NK-92 (cell line): Measurements from ENCODE around the gene SLC35G6.
"Not testable (repeated sequence)": the region's sequence is repeated elsewhere in the genome, so short reads cannot be mapped to it uniquely, and the experiment has no call there.

Experiments
- DNase-seq: peaks from one replicate; lab custom pipeline; 2025; ENCODE audit not compliant: unreplicated experiment; lab: John Stamatoyannopoulos, UW

The SLC35G6 gene

DNA sequence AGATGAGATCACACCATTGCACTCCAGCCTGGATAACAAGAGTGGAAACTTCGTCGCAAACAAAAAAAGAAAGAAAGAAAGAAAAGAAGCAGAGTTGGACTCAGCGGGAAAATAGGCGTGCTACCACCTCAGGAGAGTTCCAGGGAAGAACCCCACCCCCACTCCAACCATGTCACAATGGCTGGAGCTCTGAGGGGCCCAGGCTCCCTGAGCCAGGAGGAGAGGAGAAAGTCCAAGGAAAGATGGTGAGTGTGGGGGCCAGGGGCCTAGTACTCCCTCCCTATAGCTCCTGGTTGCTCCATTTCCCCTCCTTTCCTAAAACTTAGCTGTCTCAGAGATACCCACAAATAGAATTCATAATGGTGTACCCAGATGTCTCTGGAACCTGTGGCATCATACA is at the start of gene SLC35G6:
SLC35G6 (plus strand) TSS at position 172 of the 400 bp plus-strand sequence; CDS start at position 243, 71 bp downstream.
- DNase-seq, result not testable (repeated sequence)

DNA sequence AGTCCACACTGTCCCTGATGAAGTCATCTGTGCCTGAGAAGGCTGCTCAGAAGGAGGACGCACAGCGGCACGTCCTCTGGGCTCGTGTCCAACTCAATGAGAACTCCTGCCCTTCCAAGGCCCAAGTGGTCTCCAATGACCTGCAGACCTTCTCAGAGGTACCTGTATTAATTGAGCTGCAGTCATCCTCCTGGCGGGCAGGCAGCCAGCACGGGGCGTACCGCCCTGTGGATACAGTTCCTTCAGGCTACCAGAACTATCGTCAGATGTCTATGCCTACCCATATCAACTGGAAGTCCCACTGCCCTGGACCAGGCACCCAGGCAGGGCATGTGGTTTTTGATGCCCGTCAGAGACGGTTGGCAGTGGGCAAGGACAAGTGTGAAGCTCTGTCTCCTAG is 49.0 kb upstream of the SLC35G6 start:
- DNase-seq, result no peak

DNA sequence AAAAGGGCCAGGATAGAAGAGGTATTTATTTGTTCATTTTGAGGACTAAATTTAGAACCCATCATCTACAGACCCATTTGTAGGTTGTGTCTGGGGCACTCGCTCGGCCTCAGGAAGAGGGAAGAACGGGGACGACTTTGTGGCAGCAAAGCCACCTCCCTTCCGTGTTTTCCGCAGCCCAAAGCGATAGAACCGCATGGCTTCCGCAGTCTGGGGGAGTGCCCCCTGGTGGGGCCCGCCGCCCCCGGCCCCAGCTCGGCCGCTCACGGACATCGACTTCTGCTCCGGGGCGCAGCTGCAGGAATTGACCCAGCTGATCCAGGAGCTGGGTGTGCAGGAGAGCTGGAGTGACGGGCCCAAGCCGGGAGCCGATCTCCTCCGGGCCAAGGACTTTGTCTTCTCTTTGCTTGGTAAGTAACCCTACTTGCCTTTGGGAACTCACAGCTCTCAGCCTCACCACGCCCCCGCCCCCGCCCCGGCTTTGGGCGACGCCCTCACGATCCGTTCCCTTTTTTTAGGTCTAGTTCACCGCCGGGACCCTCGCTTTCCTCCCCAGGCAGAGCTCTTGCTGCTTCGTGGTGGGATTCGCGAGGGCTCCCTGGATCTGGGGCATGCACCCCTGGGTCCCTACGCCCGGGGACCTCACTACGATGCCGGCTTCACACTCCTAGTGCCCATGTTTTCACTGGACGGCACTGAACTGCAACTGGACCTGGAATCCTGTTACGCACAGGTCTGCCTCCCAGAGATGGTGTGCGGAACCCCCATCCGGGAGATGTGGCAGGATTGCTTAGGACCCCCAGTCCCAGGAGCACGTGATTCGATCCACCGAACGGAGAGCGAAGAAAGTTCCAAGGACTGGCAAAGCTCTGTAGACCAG is 45.3 kb upstream of the SLC35G6 start:
- DNase-seq, result no peak

DNA sequence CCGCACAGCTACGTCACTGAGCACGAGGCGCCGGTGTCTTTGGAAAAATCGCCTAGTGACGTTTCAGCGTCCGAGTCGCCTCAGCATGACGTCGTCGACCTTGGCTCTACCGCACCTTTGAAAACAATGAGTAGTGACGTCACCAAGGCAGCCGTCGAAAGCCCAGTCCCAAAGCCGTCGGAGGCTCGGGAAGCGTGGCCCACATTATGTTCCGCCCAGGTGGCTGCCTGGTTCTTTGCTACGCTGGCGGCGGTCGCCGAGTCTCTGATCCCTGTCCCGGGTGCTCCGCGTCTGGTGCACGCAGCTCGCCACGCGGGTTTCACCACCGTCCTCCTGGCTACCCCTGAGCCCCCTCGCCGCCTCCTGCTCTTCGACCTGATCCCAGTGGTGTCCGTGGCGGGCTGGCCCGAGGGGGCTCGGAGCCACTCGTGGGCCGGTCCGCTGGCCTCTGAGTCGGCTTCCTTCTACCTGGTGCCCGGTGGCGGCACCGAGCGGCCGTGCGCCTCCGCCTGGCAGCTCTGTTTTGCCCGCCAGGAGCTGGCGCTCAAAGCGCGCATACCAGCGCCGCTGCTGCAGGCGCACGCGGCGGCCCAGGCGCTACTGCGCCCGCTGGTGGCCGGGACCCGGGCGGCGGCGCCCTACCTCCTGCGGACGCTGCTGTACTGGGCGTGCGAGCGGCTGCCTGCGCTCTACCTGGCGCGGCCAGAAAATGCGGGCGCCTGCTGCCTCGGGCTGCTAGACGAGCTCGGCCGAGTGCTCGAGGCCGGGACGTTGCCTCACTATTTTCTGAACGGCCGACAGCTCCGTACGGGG is 44.5 kb upstream of the SLC35G6 start:
- no peak for DNase-seq

DNA sequence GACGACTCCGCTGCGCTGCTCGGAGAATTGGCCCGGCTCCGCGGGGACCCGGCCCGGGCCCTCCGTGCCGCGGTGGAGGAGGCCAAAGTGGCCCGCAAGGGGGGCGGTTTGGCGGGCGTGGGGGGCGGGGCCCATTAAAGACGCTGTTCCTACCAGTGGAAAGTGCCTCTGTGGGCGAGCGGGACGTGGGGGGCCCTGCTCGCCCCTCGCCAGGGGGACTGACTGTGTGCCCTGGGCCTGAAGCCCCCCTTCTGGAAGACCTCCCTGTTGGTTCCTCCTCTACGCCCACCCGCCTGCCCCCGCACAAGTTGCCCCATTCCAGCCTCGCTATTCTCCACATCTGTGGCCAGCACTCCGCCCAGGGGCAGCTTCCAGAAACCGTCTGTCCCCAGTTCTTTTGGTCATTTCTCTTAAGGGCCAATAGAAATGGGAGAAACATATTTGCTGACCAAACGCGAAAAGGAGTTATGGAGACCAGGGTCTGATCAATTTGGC is 43.8 kb upstream of the SLC35G6 start:
- no peak for DNase-seq

DNA sequence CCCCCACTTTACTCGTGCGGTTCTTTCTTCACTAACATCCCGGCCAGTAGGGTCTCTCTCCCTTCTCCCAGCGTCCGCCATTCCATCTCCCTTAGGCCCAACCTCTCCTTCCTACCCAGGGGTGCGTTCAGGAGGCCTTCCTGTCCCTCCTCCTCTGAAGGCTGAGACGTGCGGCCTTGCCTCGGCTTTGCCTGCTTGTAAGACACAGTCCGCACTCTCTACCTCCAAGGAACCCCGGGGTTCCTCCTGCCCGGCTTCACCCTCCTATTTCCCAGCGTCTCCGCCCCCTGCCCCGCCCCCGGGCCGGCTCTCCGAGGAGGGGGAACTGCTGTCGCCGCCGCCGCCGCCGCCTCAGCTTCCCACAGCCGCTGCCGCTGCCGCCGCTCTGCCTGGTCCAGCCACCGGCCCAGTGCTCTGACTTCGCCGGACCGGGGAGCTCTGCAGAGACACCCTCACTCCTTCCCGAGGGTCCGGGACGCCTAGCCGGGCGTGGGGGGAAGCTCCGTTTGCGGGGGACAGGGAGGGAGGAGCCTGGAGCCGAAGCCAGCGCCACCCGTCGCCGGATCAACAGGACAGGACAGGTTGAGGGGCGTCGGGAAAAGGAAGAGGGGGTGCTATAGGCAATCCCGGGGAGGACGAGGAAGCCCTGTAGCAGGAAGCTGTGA is 43.2 kb upstream of the SLC35G6 start:
- no peak for DNase-seq

DNA sequence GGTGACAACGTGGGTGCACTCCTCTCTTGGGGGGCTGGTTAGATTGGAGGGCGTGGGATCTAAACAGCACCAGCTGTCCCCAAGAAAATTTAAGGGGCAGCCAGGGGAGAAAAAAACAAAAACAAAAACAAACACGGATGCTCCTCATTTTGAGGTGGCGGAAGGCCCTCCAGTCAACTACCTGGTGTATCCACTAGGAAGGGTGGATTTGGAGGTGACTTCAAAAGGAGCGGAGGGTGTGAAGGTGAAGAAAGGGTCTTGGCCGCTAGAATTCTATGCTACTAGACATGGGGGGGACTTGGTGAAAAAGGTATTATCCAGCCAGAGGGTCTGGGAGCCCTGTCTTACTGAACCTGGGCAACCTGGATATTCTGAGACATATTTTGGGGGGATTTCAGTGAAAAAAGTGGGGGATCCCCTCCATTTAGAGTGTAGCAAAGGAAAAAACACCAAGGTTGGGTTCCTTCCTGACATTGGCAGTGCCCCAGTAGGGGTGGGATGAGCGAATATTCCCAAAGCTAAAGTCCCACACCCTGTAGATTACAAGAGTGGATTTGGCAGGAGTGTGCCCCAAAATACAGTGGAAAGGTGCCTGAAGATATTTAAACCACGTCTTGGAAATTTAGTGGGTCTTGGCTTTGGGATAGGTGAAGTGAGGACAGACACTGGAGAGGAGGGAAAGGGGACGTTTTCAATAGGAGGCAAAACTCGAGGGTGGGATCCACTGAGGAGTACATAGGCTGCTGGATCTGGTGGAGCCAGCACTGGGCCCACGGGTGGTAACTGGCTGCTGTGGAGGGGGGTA is 42.4 kb upstream of the SLC35G6 start:
- no peak for DNase-seq

DNA sequence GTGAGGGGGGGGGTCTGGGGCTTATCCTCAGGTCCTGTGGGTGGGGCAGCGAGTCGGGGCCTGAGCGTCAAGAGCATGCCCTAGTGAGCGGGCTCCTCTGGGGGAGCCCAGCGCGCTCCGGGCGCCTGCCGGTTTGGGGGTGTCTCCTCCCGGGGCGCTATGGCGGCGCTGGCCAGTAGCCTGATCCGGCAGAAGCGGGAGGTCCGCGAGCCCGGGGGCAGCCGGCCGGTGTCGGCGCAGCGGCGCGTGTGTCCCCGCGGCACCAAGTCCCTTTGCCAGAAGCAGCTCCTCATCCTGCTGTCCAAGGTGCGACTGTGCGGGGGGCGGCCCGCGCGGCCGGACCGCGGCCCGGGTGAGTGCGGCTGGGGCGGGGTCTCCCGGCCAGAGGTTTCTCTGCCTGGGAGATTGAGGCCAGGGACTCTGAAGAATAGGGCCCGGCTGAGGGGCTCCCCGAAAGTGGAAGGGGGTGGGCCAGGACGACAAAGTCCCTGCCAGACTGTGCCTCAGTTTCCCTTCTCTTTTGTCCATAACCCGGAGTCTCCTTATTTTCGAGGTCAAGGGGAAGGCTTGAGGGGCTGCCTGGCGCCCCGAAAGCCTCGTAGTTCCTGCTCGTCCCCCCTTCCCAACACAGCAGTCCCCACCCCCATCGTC is 41.7 kb upstream of the SLC35G6 start, which contains the start of gene FGF11:
FGF11 (plus strand) TSS at position 51 of the 651 bp plus-strand sequence; CDS start at position 160, 109 bp downstream.
- DNase-seq, result no peak

DNA sequence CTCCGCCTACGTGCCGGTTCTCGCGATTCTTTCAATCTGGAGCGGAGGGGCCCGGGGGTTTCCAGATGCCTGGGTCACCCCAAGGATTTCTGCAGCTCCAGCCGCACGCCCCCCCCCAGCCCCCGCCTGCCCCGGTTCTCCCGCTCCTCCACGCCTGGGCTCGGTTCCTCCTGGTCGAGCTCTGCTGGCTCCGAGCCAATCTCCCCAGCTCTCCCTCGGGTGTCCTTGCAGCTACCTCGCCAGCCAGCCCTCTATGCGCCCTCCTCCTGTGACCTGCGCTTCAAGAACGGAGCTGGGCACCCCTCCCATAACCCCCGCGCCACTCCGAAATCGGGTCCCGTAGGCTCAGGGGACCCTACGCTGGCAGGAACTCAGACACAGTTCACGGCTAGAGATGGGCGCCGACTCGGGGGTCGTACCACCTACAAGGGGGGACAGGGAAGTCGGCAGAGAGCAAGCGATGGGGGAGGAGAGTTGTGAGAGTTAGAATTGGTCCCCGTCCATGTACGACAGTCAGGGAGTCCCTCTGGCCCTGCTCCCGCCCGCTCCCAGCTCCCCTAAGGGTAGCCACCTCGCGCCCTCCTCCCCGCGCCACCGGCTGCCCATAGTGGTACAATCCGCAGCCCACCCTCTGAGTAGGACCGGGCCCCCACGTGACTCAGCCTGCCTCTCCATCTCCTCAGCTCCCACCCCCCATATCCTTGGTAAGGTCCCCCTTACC is 41.0 kb upstream of the SLC35G6 start:
- DNase-seq, result no peak

DNA sequence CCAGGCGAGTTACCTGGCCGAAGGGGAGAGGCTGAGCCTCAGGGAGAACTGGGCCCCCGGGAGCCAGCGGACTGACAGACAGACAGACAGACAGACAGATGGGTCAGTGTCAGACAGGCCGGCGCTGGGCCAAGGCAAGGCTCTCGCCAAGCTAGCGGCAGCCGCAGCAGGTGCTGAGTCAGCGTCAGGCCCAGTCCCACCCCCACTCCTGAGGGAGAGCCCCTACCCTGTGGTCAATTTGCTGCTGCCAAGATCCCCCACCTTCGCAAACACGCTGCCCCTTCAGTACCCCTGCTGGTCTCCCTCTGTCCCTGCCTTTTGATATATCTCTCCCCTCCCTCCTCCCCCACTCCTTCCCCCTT is 40.4 kb upstream of the SLC35G6 start:
- DNase-seq, result no peak

DNA sequence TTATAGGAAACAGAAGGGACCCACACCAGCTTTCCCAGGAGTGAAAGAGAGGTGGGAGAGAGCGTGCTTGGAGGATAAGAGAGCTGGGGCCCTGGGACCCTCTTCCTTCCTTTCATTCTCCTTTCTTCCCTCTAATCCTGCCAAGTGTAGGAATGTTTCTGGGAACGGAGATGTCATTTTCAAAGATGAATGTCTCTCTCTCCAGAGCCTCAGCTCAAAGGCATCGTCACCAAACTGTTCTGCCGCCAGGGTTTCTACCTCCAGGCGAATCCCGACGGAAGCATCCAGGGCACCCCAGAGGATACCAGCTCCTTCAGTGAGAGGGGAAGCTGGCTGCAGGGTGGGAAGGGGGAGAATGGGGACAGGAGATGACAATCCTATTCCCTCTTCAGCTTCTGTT is 40.0 kb upstream of the SLC35G6 start:
- no peak for DNase-seq

DNA sequence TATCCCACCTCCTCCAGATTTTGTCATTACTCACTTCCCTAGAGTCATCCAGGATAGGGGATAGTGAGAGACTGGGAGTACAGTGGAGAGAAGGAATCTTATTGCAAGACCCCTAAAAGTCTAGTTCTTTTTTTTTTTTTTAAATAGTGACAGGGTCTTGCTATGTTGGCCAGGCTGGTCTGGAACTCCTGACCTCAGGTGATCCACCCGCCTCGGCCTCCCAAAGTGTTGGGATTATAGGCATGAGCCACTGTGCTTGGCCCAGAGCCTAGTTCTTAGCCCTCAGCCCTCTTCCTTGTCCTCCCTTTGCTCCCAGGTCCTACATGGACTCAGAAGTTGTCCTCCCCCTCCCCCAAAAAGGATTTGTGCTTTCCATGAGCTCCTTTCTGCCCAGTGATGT is 39.1 kb upstream of the SLC35G6 start:
- DNase-seq, result no peak

DNA sequence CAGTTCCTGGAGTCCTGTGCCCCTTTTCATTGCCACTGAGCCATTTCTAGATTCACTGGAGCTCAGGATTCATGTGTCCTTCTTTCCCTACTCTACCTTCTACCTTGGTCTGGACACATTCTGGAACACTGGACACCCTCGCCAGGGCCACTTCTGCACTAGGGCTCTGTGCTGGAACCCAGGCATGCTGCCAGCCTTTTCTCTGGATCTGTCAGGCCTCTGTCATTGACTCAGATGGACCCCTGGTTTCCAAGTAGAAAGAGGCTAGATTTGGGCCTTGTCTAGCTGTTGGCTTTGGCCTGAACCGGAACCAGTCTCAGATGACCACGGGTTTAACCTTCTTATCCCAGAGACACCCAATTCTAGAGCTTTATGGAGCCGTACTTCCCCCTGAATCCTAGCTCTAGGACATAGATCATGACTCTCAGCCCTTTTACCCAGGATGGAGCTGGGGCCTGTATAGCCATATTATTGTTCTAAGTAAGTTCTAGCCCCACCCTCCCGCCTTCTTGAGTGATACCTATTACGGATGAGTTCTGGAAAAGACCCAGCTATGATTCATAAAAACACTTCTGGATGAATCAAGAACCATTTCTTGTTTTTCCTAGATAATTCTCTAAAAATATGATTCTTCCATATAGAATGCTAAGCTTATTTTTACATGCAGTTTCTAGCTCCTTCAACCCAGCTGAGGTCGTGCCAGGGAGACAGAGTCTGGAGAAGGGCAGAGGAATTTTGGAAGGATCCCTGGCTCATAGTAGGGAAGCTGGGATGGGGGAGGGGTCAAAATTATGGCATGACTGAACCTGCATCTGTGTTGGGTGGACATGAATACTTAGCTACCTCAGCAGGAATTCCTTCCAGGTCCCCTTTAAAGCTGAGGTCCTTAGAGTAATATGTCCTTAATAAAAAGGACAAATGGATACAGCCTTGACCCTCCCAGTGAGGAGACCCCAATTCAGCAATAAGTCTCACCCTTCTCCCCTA is 37.5 kb upstream of the SLC35G6 start:
- DNase-seq, result no peak

DNA sequence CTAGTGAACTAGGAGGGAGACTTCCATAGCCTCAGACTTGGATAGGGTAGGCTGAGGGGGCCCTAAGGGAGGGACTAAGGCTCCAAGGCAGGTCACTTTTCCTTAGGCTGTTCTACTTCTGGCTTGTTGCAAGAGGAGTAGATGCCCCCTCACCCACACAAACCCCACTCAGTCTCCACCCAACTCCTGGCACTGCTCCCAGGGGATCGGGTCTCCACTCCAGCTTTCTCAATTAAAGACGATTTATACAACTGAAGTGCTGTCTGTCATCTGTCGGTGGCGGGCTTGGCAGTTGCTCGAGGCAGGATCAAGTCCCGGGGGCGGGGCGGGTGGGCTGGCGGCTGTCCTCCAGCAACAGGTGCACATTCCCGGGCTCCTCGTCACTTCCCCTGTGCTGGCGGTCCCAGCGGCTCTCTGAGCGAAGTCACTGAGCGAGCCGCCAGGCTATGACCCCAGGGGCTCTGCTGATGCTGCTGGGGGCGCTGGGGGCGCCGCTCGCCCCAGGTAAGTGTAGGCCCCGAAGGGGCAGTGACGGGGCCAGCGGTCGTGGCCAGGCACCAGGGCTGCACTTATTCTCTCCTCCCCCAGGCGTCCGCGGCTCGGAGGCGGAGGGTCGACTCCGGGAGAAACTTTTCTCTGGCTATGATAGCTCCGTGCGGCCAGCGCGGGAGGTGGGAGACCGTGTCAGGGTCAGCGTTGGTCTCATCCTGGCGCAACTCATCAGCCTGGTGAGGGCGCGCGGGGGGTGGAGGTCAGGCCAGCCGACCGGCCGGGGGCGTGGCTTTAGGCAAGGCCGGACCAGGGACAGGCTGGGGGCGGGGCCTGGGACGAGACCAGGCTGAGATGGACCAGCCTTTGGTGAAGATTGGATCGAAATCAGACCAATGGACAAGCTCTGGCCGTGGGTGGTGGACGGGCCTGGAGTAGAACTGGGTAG is 36.3 kb upstream of the SLC35G6 start, which contains the start of gene CHRNB1:
CHRNB1 (plus strand) TSS at position 380 of the 937 bp plus-strand sequence; CDS start at position 447, 67 bp downstream.
- DNase-seq, result no peak

DNA sequence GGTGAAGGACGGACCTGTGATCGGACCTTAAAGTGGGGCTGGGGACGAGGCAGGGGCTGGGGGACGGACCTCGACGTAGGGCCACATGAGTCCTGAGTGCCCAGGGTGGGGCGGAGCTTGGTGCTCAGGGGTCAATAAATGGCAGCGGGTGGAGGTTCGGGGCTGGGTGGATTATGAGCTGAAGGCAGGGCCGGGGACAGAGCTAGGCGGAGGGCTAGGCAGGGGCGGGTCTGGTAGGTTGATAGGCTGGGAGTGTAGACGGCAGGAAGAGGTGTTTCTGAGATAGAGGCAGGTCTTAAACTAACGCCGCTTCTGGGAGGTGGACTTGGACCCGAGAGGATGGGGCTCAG is 35.7 kb upstream of the SLC35G6 start:
- DNase-seq, result no peak

DNA sequence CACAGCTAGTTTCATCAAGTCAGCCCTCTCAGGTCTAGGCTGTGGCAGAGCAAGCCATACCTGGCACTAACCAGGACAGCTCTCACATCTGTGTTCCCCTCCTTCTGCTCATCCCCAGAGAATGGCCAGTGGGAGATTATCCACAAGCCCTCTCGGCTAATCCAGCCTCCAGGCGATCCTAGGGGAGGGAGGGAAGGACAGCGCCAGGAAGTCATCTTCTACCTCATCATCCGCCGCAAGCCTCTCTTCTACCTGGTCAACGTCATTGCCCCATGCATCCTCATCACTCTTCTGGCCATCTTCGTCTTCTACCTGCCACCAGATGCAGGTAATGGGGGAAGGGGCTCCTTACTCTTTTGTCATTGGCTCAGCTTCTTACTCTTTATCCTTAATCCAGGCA is 32.8 kb upstream of the SLC35G6 start:
- no peak for DNase-seq

DNA sequence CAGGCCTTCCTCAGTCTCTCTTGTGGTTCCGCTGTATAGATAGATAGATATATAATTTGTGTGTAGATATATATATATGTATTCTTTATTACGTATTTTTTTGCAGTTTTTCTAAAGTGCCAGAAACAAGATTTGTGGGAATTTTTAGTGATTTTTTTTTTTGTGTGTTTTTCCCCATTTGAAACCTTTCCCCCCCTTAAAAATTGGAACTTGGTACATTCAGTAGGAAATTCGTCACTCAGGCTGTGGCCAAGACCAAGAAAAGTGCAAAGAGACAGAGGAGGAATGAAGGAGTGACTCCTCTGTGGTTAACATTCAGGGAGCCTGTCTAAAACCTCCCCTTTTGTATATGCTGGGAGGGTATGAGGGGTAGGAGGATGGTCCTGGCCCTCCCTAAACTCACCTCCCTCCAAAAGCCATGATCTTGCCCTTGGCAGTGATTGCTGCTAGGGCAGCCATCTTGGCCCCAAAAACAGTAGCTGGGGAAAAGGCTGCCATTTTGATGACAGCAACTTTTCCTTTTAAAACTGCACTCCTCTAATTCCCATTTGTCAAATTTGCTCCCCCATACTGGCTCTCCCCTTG is 21.2 kb upstream of the SLC35G6 start:
- no peak for DNase-seq
